ENCODE results near the gene C2orf76. TPM values are rescaled to one million over a fixed set of nuclear protein-coding genes. Genes with fewer than 3 reads are reported as not detected.

C2orf76 gene
- total RNA-seq, 1 donor from 2014 or later, result not detected

DNA sequence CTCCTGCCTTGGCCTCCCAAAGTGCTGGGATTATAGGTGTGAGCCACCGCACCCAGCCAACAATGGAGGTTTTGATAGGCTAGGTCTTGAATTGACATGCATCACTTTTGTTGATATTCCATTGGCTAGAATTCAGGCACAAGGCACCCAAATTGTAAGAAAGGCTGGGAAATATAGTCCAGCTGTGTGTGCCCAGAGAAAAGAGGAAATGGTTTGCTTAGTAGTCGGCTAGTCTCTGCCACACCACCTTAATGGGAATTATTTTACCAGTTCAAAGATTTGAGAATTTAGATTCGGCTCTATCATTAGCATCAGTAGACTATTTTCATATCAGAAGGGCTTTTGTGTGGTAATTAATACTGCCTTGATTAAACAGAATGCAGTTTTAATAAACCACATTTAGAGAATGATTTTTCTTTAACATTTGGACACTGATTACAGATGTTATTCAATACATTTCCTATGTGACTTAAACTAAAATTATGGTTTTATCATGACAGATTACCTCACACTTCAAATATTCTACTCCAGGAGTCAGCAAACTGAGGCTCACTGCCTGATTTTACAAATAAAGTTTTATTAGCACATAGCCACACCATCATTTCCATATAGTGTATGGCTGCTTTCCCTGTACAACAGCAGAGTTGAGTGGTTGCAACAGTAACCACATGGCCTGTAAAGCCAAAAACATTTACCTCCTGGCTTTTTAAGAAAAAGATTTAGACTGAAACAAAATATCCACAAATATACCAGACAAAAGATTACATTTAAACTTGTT is 27.5 kb upstream of the C2orf76 start:
- Histone ChIP-seq H3K36me3 (no peaks in the 10 kb centered on the region), H3K4me1 (no peaks in the 10 kb centered on the region), H3K27me3 (no peaks in the 10 kb centered on the region), H3K27ac (no peak overlapping the region), H3K9me3 (no peaks in the 10 kb centered on the region), H3K4me3 (no peak overlapping the region)
- no peak for DNase-seq (ENCODE audit: low spot score in 2 of 2)
- no peak for TF ChIP-seq CTCF (IDR thresholded peaks at IDR 0.05)
- intact Hi-C loops (cut with DNase I), result no loop called here

DNA sequence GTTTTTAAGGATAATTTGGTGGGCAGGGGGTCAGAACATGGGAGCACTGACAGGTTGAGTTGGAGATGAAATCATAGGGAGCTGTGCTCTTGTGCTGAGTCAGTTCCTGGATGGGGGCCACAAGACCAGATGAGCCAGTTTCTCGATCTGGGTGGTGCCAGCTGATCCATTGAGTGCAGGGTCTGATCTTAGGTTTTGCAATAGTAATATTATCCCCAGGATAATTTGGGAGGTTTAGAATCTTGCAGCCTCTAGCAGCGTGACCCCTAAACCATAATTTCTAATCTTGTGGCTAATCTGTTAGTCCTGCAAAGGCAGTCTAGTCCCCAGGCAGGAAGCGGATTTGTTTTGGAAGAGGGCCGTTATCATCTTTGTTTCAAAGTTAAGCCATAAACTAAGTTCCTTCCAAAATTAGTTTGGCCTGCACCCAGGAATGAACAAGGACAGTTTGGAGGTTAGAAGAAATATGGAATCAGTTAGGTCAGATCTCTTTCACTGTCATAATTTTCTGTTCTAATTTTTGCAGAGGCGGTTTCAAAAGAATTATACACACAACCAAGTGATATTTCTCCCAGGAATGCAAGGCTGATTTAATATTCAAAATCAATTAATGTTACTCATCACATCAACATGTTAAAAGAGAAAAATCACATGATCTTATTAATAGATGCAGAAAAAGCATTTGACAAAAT is 23.1 kb upstream of the C2orf76 start:
- H3K9me3 ChIP-seq, result no peaks in the 10 kb centered on the region
- no peaks in the 10 kb centered on the region for H3K36me3 ChIP-seq
- H3K4me3 ChIP-seq, result no peak overlapping the region
- H3K27me3 ChIP-seq, result no peaks in the 10 kb centered on the region
- TF ChIP-seq CTCF (IDR thresholded peaks at IDR 0.05), result no peak
- no peaks in the 10 kb centered on the region for H3K4me1 ChIP-seq
- no peak overlapping the region for H3K27ac ChIP-seq
- DNase-seq (ENCODE audit: low spot score in 2 of 2), result no peak
- intact Hi-C loops (cut with DNase I), result no loop called here

GRCh38 chr2:119387381-119388129 is 20.9 kb upstream of the C2orf76 start:
- no peak for TF ChIP-seq CTCF (IDR thresholded peaks at IDR 0.05)
- no peak overlapping the region for H3K4me3 ChIP-seq
- intact Hi-C loops (cut with DNase I), result no loop called here
- H3K27ac ChIP-seq, result peak overlapping the region in 1 of 2 donors; percentile 41
- no peaks in the 10 kb centered on the region for H3K27me3 ChIP-seq
- peak; percentile 50 to 71 for DNase-seq (ENCODE audit: low spot score in 2 of 2)
- no peaks in the 10 kb centered on the region for H3K4me1 ChIP-seq
- H3K36me3 ChIP-seq, result no peaks in the 10 kb centered on the region
- H3K9me3 ChIP-seq, result no peaks in the 10 kb centered on the region

GRCh38 chr2:119385466-119385865 is 18.8 kb upstream of the C2orf76 start:
- Histone ChIP-seq H3K4me1 (no peaks in the 10 kb centered on the region), H3K9me3 (no peaks in the 10 kb centered on the region), H3K36me3 (no peaks in the 10 kb centered on the region), H3K27ac (no peak overlapping the region), H3K27me3 (no peaks in the 10 kb centered on the region), H3K4me3 (no peak overlapping the region)
- intact Hi-C loops (cut with DNase I), result no loop called here
- DNase-seq (ENCODE audit: low spot score in 2 of 2), result no peak
- TF ChIP-seq CTCF (IDR thresholded peaks at IDR 0.05), result no peak

- intact Hi-C loops (cut with DNase I), result no loop called here
- no peak overlapping the region for H3K4me3 ChIP-seq
- H3K9me3 ChIP-seq, result no peaks in the 10 kb centered on the region
- no peaks in the 10 kb centered on the region for H3K27me3 ChIP-seq
- DNase-seq (ENCODE audit: low spot score in 2 of 2), result no peak
- H3K36me3 ChIP-seq, result no peaks in the 10 kb centered on the region
- H3K27ac ChIP-seq, result no peak overlapping the region
- H3K4me1 ChIP-seq, result no peaks in the 10 kb centered on the region
- TF ChIP-seq CTCF (IDR thresholded peaks at IDR 0.05), result no peak
Measured at GRCh38 chr2:119384971-119385370, 18.3 kb upstream of the C2orf76 start.
